ENCODE measurements around the gene MECP2. TPM values are rescaled to one million over a fixed set of nuclear protein-coding genes. Genes with fewer than 3 reads are reported as not detected.

Gene MECP2
- total RNA-seq, 1 donor from 2014 or later = 13.9 TPM

GRCh38 chrX:154019633-154020528 is 77.6 kb downstream of the MECP2 start, which contains the start of gene IRAK1:
Gene IRAK1 (minus strand): TSS chrX:154019902. CDS start chrX:154019812, 90 bp downstream.
- peak; percentile 66 for DNase-seq (ENCODE audit: low spot score)
- peak; percentile 89 for ATAC-seq

- peak; percentile 2 for ATAC-seq
- no peak for DNase-seq (ENCODE audit: low spot score)
These were observed 78.4 kb downstream of the MECP2 start for GRCh38 chrX:154019061-154019621.

GRCh38 chrX:154018518-154019060 is 78.9 kb downstream of the MECP2 start:
- ATAC-seq (no peak), DNase-seq (ENCODE audit: low spot score) (no peak)

- DNase-seq (ENCODE audit: low spot score) (no peak), ATAC-seq (no peak)
These were observed 79.6 kb downstream of the MECP2 start for GRCh38 chrX:154017766-154018517.

GRCh38 chrX:154016366-154017076 is 81.0 kb downstream of the MECP2 start:
- DNase-seq (ENCODE audit: low spot score) (no peak), ATAC-seq (no peak)

GRCh38 chrX:154015581-154016264 is 81.8 kb downstream of the MECP2 start:
- DNase-seq (ENCODE audit: low spot score) = no peak

GRCh38 chrX:154014429-154015380 is 82.8 kb downstream of the MECP2 start:
- no peak for DNase-seq (ENCODE audit: low spot score)
- ATAC-seq = no peak

More at GRCh38 chrX:154015581-154016264, 81.8 kb downstream of the MECP2 start:
- ATAC-seq = no peak

- DNase-seq (ENCODE audit: low spot score) = no peak
These were observed 83.7 kb downstream of the MECP2 start for GRCh38 chrX:154013614-154014360.

GRCh38 chrX:154013001-154013421 is 84.5 kb downstream of the MECP2 start:
- ATAC-seq = no peak
- no peak for DNase-seq (ENCODE audit: low spot score)

More at GRCh38 chrX:154013614-154014360, 83.7 kb downstream of the MECP2 start:
- peak; percentile 77 for ATAC-seq

- ATAC-seq (no peak), DNase-seq (ENCODE audit: low spot score) (no peak)
These were observed 85.1 kb downstream of the MECP2 start for GRCh38 chrX:154012336-154012991.

GRCh38 chrX:154011376-154012335 is 85.9 kb downstream of the MECP2 start:
- DNase-seq (ENCODE audit: low spot score) (no peak), ATAC-seq (no peak)

GRCh38 chrX:154010330-154011087 is 87.0 kb downstream of the MECP2 start:
- ATAC-seq = peak; percentile 77
- peak; percentile 59 for DNase-seq (ENCODE audit: low spot score)

- DNase-seq (ENCODE audit: low spot score) = no peak
- no peak for ATAC-seq
These were observed 89.0 kb downstream of the MECP2 start for GRCh38 chrX:154008521-154008920.

GRCh38 chrX:154006947-154007346 is 90.6 kb downstream of the MECP2 start:
- ATAC-seq = no peak
- DNase-seq (ENCODE audit: low spot score) = no peak

- no peak for ATAC-seq
- no peak for DNase-seq (ENCODE audit: low spot score)
These were observed 93.2 kb downstream of the MECP2 start for GRCh38 chrX:154004315-154004714.
